GM20000 (cell line): ENCODE data around the gene GPC4.

Experiments
- DNase-seq: peaks from one replicate; pipeline ENCODE4 v3.0.0; 2012; ENCODE audit warnings: low spot score
- TF ChIP-seq, protein P1 (sequence below): IDR thresholded peaks from 2 replicates; pipeline ENCODE4 v1.5.1; 2012; ENCODE audit warnings: mild to moderate bottlenecking, control low read depth; ENCODE audit errors: extremely low read depth, missing control alignments

The GPC4 gene

DNA sequence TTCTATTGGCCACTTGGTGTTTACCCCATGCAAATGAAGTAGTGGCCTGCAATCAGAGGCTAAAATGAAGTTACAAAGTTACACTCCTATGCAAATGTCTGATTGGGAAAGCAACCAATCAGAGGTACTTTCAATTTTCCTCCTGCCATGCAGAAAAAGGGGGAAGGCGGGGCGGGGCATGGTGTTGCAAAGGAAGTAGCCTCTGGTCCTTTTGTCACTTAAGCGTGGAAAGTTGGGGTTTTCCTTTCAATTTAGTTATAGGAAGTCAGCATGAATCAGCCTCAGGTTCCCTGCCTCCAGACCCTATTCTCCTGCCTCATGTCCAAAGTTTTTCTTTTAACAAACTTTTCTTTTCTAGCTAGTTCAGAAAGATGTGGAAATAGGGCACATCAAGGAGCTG is 69.3 kb downstream of the GPC4 start:
- no peak for DNase-seq
- TF ChIP-seq, protein P1, sequence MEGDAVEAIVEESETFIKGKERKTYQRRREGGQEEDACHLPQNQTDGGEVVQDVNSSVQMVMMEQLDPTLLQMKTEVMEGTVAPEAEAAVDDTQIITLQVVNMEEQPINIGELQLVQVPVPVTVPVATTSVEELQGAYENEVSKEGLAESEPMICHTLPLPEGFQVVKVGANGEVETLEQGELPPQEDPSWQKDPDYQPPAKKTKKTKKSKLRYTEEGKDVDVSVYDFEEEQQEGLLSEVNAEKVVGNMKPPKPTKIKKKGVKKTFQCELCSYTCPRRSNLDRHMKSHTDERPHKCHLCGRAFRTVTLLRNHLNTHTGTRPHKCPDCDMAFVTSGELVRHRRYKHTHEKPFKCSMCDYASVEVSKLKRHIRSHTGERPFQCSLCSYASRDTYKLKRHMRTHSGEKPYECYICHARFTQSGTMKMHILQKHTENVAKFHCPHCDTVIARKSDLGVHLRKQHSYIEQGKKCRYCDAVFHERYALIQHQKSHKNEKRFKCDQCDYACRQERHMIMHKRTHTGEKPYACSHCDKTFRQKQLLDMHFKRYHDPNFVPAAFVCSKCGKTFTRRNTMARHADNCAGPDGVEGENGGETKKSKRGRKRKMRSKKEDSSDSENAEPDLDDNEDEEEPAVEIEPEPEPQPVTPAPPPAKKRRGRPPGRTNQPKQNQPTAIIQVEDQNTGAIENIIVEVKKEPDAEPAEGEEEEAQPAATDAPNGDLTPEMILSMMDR: no peak

DNA sequence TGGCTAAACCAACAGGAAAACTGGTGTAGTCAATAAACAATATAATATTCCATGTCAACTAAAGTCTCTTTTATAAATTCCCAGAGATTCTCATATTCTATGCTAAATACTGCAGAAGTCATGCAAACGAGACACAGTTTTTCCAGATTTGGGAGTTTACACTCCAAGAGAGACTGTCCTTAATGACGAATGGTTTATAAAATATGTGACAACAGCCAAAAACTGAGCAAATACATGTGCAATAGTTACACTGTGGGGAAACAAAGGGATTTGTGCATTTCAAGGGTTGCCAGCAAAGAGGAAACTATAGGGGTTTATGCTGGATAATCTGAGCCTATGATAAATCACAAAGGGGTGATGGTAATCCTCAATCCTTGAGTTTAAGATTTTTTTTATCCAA is 75.7 kb downstream of the GPC4 start:
- no peak for DNase-seq

DNA sequence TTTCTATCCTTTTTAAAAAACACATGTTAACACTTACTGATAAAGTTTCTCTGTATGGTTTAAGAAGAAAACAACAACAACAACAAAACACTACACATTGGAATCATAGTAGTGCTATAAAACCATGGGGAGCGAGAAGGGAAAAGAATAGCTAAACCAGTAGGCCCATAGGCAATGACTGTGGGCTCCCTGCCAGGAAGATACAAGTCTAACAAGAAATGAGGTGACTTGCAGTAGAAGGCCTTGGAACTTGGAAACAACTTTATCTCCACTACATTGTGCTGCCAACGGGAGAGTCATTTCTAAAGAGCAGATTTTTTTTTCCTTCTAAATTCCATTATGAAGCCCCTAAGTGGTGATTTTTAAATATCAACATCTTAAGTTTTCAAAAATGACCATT is 78.0 kb downstream of the GPC4 start:
- DNase-seq: no peak
- TF ChIP-seq, protein P1: no peak

More for the DNA sequence above, 75.7 kb downstream of the GPC4 start:
- TF ChIP-seq, protein P1: no peak

DNA sequence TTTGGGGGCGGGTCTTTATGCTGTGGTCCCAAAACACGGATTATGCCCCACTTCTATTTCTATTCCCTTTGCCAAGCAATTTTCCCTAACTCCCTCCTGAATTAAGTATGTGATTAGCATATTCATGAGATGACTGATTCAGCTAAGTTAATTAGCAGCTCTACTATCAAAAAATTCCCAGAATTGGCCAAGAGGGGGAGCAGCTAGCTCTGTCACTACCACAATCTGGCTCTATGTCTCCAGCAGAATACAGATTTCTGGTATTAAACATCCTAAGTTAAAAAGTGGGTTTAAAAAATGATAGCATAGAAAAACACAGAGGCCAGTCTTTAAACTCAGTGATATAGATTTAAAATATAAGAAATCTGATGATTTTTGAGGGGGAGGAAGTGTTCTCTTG is 80.3 kb downstream of the GPC4 start:
- TF ChIP-seq, protein P1: no peak
- peak; percentile 1 for DNase-seq

DNA sequence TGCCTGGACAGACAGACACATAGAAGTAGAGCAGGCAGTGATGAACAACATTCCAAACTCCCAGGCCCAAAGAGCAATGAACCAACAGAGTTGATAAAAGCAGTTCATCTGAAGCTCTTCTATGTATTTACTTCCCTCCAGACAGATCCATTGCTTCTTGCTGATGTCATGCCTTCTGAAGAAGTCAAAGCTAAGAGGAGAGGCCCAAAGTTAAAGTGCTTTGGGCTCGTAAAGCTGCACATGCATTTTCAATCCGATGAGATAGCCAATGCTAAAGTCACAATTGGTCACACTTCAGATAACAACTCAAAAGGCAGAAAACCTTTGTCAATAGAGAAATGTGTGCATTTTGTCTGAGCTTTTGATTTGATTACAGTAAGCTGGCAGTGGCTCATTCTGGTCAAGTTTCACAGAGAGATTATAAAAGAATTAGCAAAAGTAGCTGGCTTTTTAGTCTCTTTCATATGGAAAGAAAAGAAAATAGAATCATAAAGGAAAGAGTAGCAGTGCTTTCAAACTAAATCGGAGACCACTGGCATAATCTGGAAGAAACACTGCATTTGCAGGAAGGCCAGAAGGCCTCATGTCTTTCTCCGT is 82.0 kb downstream of the GPC4 start:
- DNase-seq: no peak
- TF ChIP-seq, protein P1: no peak

DNA sequence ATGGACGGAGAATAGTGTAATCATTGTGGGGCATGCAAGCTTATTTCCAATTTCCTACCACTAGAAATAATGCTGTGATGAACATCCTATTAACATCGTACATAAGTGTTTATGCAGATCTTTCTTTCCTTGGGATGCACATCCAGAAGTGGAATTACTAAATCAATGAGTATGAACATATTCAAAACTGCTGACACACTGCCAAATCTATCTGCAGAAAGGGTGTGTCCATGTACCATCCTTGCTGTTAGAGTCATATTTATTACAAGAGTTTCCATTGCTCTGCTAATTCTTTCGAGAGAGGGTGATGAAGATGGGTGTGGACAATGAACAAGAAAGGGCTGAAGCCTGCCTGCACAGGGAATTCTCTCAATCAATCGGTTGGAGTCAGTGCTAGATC is 82.6 kb downstream of the GPC4 start:
- no peak for DNase-seq
- TF ChIP-seq, protein P1: no peak

DNA sequence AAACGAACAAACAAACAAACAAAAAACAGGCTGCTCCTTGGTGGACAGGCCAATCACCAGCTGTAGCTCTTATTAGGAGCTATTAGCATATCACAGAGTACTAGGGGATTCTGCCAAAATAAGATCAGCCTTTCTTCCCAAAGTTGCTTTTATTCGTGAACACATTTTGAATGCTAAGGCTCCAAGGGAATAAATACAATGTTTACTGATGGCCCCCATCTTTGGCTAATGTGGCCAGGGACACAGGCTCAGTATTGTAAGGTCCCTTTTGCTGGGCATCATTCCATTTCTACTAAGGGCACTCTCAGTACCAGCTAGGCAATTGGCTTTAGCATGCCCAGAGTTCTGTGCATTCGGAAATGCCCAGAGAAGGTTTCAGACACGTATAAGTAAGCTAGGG is 84.3 kb downstream of the GPC4 start:
- TF ChIP-seq, protein P1: no peak
- DNase-seq: no peak
